GM23338 (cell line): ENCODE measurements around the gene CCDC3. TPM values are rescaled to one million over a fixed set of nuclear protein-coding genes. Genes with fewer than 3 reads are reported as not detected.
"Not testable (repeated sequence)": the region's sequence is repeated elsewhere in the genome, so short reads cannot be mapped to it uniquely, and the experiment has no call there.

Experiments
- ATAC-seq: fragments of 200-7000 bp; cut with Tn5 transposase; 3 replicates; pipeline ENCODE4 v1.9.1; 2020
- DNase-seq: peaks from one replicate; pipeline ENCODE4 v3.0.0-alpha.2; 2015; ENCODE audit warnings: low spot score
- H2AFZ ChIP-seq: fragments of 200-600 bp; sonication (generic); 2 replicates; pipeline ENCODE4 v1.8.0; 2016; ENCODE audit warnings: antibody characterized with exemption, mild to moderate bottlenecking, moderate library complexity
- H3F3A ChIP-seq: fragments of 200-600 bp; sonication (generic); replicated peaks from 2 replicates; pipeline ENCODE4 v1.8.0; 2017; ENCODE audit warnings: antibody characterized with exemption, mixed run types, low read depth
- H3K27ac ChIP-seq: fragments of 200-600 bp; sonication (generic); 2 replicates; pipeline ENCODE4 v1.6.1; 2016; ENCODE audit warnings: low read depth
- H3K27me3 ChIP-seq: fragments of 200-600 bp; sonication (generic); 2 replicates; pipeline ENCODE4 v1.8.0; 2016; ENCODE audit warnings: mild to moderate bottlenecking, mixed run types, moderate library complexity; ENCODE audit not compliant: insufficient read depth
- H3K36me3 ChIP-seq: fragments of 200-600 bp; sonication (generic); 2 replicates; pipeline ENCODE4 v1.8.0; 2016; ENCODE audit warnings: mild to moderate bottlenecking; ENCODE audit not compliant: insufficient read depth
- H3K4me1 ChIP-seq: fragments of 200-600 bp; sonication (generic); 2 replicates; pipeline ENCODE4 v1.8.0; 2016; ENCODE audit warnings: mild to moderate bottlenecking, moderate library complexity; ENCODE audit not compliant: insufficient read depth
- H3K4me2 ChIP-seq: fragments of 200-600 bp; sonication (generic); 2 replicates; pipeline ENCODE4 v1.7.1; 2017; ENCODE audit warnings: mixed run types
- H3K4me3 ChIP-seq: fragments of 200-600 bp; sonication (generic); 2 replicates; pipeline ENCODE4 v1.6.1; 2016; ENCODE audit warnings: mixed run types
- H3K79me2 ChIP-seq: fragments of 200-600 bp; sonication (generic); replicated peaks from 2 replicates; pipeline ENCODE4 v1.8.0; 2017; ENCODE audit warnings: mild to moderate bottlenecking; ENCODE audit not compliant: insufficient read depth
- H3K9me2 ChIP-seq: fragments of 200-600 bp; sonication (generic); 2 replicates; pipeline ENCODE4 v1.8.0; 2017; ENCODE audit not compliant: insufficient read depth
- H4K20me1 ChIP-seq: fragments of 200-600 bp; sonication (generic); replicated peaks from 2 replicates; pipeline ENCODE4 v1.8.0; 2017; ENCODE audit warnings: mild to moderate bottlenecking; ENCODE audit not compliant: insufficient read depth
- H3K27ac Mint-ChIP-seq: 2 replicates; pipeline ENCODE4 v1.8.0; 2020; ENCODE audit warnings: inconsistent platforms, mild to moderate bottlenecking, moderate library complexity, mixed read lengths
- H3K27me3 Mint-ChIP-seq: 3 replicates; pipeline ENCODE4 v1.8.0; 2022; ENCODE audit warnings: low read depth, mild to moderate bottlenecking, moderate library complexity, mixed read lengths, inconsistent platforms; ENCODE audit not compliant: insufficient read depth, poor library complexity
- H3K36me3 Mint-ChIP-seq: 3 replicates; pipeline ENCODE4 v1.8.0; 2021; ENCODE audit warnings: low read depth, mild to moderate bottlenecking, inconsistent platforms, moderate library complexity, mixed read lengths
- H3K4me1 Mint-ChIP-seq: 3 replicates; pipeline ENCODE4 v1.8.0; 2020; ENCODE audit warnings: mild to moderate bottlenecking, inconsistent platforms, mixed read lengths
- H3K4me3 Mint-ChIP-seq: 3 replicates; pipeline ENCODE4 v1.8.0; 2021; ENCODE audit warnings: moderate library complexity, mild to moderate bottlenecking, inconsistent platforms, mixed read lengths
- H3K9me3 Mint-ChIP-seq: 3 replicates; pipeline ENCODE4 v1.8.0; 2020; ENCODE audit warnings: moderate library complexity, mild to moderate bottlenecking, inconsistent platforms, mixed read lengths
- CREB1 ChIP-seq: fragments of 250-450 bp; sonication (Bioruptor Pico); IDR thresholded peaks from 2 replicates; pipeline ENCODE4 v1.5.0; 2020; ENCODE audit warnings: low read depth, mild to moderate bottlenecking, moderate library complexity
- NANOG ChIP-seq: IDR thresholded peaks from 2 replicates; pipeline ENCODE4 v1.6.1; 2016; ENCODE audit warnings: antibody characterized with exemption, borderline replicate concordance
- POLR2AphosphoS5 ChIP-seq: IDR thresholded peaks from 2 replicates; pipeline ENCODE4 v1.6.1; 2016; ENCODE audit warnings: antibody characterized with exemption, low read depth
- ZNF114 ChIP-seq: fragments of 250-450 bp; sonication (Bioruptor Pico); IDR thresholded peaks from 2 replicates; pipeline ENCODE4 v1.5.0; 2020; ENCODE audit warnings: mild to moderate bottlenecking, moderate library complexity
- ZNF331 ChIP-seq: fragments of 250-450 bp; sonication (Bioruptor Pico); IDR thresholded peaks from 2 replicates; pipeline ENCODE4 v1.5.0; 2020; ENCODE audit warnings: low read depth, mild to moderate bottlenecking, moderate library complexity
- polyA plus RNA-seq: library from polyadenylated mRNA; unstranded; fragments of >200 nt; fragmentation: Nextera tagmentation; extraction: Ambion mirVana; gene quantifications from 2 replicates; pipeline ENCODE4 v1.2.1, GENCODE V29; 2016
- total RNA-seq: library from RNA; depleted of rRNA; stranded (reverse); fragments of >200 nt; shearing (Covaris generic); gene quantifications from 2 replicates; pipeline ENCODE4 v1.2.3, GENCODE V29; 2014
- TF ChIP-seq, protein P1 (sequence below): fragments of 250-450 bp; sonication (Bioruptor Pico); IDR thresholded peaks from 2 replicates; pipeline ENCODE4 v1.5.0; 2020; ENCODE audit warnings: mild to moderate bottlenecking, moderate library complexity
- TF ChIP-seq, protein P2 (sequence below): IDR thresholded peaks from 2 replicates; pipeline ENCODE4 v1.6.1; 2016; ENCODE audit warnings: antibody characterized with exemption
- TF ChIP-seq, protein P3 (sequence below): IDR thresholded peaks from one replicate; pipeline ENCODE4 v1.6.1; 2018; ENCODE audit warnings: antibody characterized with exemption; ENCODE audit not compliant: unreplicated experiment
- TF ChIP-seq, protein P4 (sequence below), 2 experiments: fragments of 200-600 bp in 1 of 2; sonication (generic) in 1 of 2; conservative IDR thresholded peaks; 2 replicates each; pipeline versions ENCODE4 v1.5.1 to v1.6.1; 2016 to 2017; ENCODE audit warnings: antibody characterized with exemption in 2 of 2, low read depth in 2 of 2, mild to moderate bottlenecking in 2 of 2, moderate library complexity in 1 of 2

CCDC3 gene
- total and polyA plus RNA-seq, 2 experiments from 2014 or later, result 1.4 to 5.2 TPM

DNA sequence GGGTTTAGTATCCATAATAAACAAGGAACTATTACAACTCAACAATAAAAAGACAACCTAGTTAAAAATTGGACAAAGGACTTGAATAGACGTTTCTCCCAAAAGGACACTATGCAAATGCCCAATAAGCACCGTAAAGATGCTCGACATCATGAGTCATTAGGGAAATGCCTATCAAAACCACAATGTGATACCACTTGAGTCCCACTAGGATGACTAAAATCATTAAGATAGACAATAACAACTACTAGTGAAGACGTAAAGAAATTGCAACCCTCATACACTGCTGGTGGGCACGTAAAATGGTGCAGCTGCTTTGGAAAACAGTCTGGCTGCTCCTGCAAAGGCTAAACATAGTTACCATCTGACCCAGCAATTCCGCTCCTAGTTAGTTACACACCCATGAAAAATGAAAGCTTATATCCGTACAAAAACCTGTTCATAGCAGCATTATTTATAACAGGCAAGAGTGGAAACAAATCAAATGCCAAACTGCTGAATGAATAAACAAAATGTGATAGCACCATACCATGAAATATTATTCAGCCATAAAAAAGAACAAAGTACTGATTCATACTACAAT, 17.3 kb downstream of the CCDC3 start:
- no peak overlapping the region for H2AFZ ChIP-seq
- TF ChIP-seq NANOG, result no peak
- no peak for TF ChIP-seq ZNF114
- TF ChIP-seq POLR2AphosphoS5, result no peak
- TF ChIP-seq, protein P1, sequence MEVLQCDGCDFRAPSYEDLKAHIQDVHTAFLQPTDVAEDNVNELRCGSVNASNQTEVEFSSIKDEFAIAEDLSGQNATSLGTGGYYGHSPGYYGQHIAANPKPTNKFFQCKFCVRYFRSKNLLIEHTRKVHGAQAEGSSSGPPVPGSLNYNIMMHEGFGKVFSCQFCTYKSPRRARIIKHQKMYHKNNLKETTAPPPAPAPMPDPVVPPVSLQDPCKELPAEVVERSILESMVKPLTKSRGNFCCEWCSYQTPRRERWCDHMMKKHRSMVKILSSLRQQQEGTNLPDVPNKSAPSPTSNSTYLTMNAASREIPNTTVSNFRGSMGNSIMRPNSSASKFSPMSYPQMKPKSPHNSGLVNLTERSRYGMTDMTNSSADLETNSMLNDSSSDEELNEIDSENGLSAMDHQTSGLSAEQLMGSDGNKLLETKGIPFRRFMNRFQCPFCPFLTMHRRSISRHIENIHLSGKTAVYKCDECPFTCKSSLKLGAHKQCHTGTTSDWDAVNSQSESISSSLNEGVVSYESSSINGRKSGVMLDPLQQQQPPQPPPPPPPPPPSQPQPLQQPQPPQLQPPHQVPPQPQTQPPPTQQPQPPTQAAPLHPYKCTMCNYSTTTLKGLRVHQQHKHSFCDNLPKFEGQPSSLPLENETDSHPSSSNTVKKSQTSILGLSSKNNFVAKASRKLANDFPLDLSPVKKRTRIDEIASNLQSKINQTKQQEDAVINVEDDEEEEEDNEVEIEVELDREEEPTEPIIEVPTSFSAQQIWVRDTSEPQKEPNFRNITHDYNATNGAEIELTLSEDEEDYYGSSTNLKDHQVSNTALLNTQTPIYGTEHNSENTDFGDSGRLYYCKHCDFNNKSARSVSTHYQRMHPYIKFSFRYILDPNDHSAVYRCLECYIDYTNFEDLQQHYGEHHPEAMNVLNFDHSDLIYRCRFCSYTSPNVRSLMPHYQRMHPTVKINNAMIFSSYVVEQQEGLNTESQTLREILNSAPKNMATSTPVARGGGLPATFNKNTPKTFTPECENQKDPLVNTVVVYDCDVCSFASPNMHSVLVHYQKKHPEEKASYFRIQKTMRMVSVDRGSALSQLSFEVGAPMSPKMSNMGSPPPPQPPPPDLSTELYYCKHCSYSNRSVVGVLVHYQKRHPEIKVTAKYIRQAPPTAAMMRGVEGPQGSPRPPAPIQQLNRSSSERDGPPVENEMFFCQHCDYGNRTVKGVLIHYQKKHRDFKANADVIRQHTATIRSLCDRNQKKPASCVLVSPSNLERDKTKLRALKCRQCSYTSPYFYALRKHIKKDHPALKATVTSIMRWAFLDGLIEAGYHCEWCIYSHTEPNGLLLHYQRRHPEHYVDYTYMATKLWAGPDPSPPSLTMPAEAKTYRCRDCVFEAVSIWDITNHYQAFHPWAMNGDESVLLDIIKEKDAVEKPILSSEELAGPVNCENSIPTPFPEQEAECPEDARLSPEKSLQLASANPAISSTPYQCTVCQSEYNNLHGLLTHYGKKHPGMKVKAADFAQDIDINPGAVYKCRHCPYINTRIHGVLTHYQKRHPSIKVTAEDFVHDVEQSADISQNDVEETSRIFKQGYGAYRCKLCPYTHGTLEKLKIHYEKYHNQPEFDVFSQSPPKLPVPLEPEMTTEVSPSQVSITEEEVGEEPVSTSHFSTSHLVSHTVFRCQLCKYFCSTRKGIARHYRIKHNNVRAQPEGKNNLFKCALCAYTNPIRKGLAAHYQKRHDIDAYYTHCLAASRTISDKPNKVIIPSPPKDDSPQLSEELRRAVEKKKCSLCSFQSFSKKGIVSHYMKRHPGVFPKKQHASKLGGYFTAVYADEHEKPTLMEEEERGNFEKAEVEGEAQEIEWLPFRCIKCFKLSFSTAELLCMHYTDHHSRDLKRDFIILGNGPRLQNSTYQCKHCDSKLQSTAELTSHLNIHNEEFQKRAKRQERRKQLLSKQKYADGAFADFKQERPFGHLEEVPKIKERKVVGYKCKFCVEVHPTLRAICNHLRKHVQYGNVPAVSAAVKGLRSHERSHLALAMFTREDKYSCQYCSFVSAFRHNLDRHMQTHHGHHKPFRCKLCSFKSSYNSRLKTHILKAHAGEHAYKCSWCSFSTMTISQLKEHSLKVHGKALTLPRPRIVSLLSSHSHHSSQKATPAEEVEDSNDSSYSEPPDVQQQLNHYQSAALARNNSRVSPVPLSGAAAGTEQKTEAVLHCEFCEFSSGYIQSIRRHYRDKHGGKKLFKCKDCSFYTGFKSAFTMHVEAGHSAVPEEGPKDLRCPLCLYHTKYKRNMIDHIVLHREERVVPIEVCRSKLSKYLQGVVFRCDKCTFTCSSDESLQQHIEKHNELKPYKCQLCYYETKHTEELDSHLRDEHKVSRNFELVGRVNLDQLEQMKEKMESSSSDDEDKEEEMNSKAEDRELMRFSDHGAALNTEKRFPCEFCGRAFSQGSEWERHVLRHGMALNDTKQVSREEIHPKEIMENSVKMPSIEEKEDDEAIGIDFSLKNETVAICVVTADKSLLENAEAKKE (CRISPR knock-in tag), result no peak
- TF ChIP-seq, protein P2, sequence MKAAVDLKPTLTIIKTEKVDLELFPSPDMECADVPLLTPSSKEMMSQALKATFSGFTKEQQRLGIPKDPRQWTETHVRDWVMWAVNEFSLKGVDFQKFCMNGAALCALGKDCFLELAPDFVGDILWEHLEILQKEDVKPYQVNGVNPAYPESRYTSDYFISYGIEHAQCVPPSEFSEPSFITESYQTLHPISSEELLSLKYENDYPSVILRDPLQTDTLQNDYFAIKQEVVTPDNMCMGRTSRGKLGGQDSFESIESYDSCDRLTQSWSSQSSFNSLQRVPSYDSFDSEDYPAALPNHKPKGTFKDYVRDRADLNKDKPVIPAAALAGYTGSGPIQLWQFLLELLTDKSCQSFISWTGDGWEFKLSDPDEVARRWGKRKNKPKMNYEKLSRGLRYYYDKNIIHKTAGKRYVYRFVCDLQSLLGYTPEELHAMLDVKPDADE, result no peak
- TF ChIP-seq, protein P3, sequence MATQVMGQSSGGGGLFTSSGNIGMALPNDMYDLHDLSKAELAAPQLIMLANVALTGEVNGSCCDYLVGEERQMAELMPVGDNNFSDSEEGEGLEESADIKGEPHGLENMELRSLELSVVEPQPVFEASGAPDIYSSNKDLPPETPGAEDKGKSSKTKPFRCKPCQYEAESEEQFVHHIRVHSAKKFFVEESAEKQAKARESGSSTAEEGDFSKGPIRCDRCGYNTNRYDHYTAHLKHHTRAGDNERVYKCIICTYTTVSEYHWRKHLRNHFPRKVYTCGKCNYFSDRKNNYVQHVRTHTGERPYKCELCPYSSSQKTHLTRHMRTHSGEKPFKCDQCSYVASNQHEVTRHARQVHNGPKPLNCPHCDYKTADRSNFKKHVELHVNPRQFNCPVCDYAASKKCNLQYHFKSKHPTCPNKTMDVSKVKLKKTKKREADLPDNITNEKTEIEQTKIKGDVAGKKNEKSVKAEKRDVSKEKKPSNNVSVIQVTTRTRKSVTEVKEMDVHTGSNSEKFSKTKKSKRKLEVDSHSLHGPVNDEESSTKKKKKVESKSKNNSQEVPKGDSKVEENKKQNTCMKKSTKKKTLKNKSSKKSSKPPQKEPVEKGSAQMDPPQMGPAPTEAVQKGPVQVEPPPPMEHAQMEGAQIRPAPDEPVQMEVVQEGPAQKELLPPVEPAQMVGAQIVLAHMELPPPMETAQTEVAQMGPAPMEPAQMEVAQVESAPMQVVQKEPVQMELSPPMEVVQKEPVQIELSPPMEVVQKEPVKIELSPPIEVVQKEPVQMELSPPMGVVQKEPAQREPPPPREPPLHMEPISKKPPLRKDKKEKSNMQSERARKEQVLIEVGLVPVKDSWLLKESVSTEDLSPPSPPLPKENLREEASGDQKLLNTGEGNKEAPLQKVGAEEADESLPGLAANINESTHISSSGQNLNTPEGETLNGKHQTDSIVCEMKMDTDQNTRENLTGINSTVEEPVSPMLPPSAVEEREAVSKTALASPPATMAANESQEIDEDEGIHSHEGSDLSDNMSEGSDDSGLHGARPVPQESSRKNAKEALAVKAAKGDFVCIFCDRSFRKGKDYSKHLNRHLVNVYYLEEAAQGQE, result no peak
- TF ChIP-seq, protein P4, sequence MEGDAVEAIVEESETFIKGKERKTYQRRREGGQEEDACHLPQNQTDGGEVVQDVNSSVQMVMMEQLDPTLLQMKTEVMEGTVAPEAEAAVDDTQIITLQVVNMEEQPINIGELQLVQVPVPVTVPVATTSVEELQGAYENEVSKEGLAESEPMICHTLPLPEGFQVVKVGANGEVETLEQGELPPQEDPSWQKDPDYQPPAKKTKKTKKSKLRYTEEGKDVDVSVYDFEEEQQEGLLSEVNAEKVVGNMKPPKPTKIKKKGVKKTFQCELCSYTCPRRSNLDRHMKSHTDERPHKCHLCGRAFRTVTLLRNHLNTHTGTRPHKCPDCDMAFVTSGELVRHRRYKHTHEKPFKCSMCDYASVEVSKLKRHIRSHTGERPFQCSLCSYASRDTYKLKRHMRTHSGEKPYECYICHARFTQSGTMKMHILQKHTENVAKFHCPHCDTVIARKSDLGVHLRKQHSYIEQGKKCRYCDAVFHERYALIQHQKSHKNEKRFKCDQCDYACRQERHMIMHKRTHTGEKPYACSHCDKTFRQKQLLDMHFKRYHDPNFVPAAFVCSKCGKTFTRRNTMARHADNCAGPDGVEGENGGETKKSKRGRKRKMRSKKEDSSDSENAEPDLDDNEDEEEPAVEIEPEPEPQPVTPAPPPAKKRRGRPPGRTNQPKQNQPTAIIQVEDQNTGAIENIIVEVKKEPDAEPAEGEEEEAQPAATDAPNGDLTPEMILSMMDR (conservative IDR thresholded peaks at IDR 0.05; ENCODE audit: low read depth in 2 of 2), result no peak
- no peak for TF ChIP-seq CREB1 (CRISPR knock-in tag)
- TF ChIP-seq ZNF331 (CRISPR knock-in tag), result no peak
- H3K79me2 ChIP-seq, result no peaks in the 10 kb centered on the region
- H3F3A ChIP-seq, result no peaks in the 10 kb centered on the region
- Mint-ChIP-seq H3K9me3 (peaks cover 6% of the 10 kb centered on the region; the same call in 1 of the 3 replicates), H3K4me3 (no peak overlapping the region), H3K27ac (no peak overlapping the region), H3K4me1 (no peaks in the 10 kb centered on the region), H3K36me3 (no peaks in the 10 kb centered on the region), H3K27me3 (no peaks in the 10 kb centered on the region)
- no peak overlapping the region for H3K4me3 ChIP-seq
- H3K4me1 ChIP-seq, result no peaks in the 10 kb centered on the region
- no peaks in the 10 kb centered on the region for H4K20me1 ChIP-seq
- no peak overlapping the region for H3K4me2 ChIP-seq
- DNase-seq (no peak), ATAC-seq (no peak)
- 0 out of 2 replicates have a peak, but pooled peaks cover 4% of the 10 kb centered on the region for H3K9me2 ChIP-seq
- H3K27me3 ChIP-seq, result no peaks in the 10 kb centered on the region
- H3K27ac ChIP-seq, result no peak overlapping the region
- H3K36me3 ChIP-seq, result no peaks in the 10 kb centered on the region

DNA sequence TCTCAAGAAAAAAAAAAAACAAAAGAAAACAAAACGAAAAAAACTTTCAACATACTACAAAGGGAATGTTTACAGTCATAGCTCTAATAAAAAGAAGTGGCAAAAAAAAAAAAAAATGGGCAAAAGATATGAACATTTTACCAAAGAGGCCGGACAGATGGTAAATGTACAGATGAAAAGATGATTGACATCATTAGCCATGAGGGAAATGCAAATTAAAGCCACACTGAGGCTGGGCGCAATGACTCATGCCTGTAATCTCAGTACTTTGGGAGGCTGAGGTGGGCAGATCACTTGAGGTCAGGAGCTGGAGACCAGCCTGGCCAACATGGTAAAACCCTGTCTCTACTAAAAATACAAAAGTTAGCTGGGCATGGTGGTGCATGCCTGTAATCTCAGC, 17.9 kb downstream of the CCDC3 start:
- H3K27me3 ChIP-seq, H3K4me3 ChIP-seq, ATAC-seq, H3K27me3 Mint-ChIP-seq, H3K27ac ChIP-seq, H3K79me2 ChIP-seq, H3K4me1 ChIP-seq, H3K4me2 ChIP-seq, H3K27ac Mint-ChIP-seq, H3K9me2 ChIP-seq, H3F3A ChIP-seq, H3K9me3 Mint-ChIP-seq, H4K20me1 ChIP-seq, H2AFZ ChIP-seq, H3K4me3 Mint-ChIP-seq, DNase-seq, H3K36me3 Mint-ChIP-seq, H3K4me1 Mint-ChIP-seq, H3K36me3 ChIP-seq: not testable (repeated sequence)
